Measurements from ENCODE around the gene PDE2A. TPM values are rescaled to one million over a fixed set of nuclear protein-coding genes. Genes with fewer than 3 reads are reported as not detected.

The PDE2A gene
- total and polyA plus RNA-seq, 9 donors: 8.3 to 44.0 (median 12.8) TPM

GRCh38 chr11:72615329-72615728, 58.9 kb downstream of the PDE2A start:
- no peaks in the 10 kb centered on the region for H3K36me3 ChIP-seq
- no peak for TF ChIP-seq POLR2A (IDR thresholded peaks at IDR 0.05)
- no peak for TF ChIP-seq CTCF (IDR thresholded peaks at IDR 0.05)
- TF ChIP-seq EP300 (IDR thresholded peaks at IDR 0.05): no peak
- H3K4me1 ChIP-seq (ENCODE audit: insufficient read depth): peaks cover 5% of the 10 kb centered on the region
- H3K27ac ChIP-seq: no peak overlapping the region
- WGBS, 3 donors: 64 to 74% (median 66%) methylated on average over 3 of the region's 3 CpGs
- no peaks in the 10 kb centered on the region for H3K27me3 ChIP-seq
- H3K4me3 ChIP-seq: no peak overlapping the region
- no peaks in the 10 kb centered on the region for H3K9me3 ChIP-seq
- no peak for DNase-seq
- intact Hi-C loops (cut with DNase I): no loop called here

- Histone ChIP-seq H3K9me3 (no peaks in the 10 kb centered on the region), H3K4me3 (no peak overlapping the region), H3K27me3 (no peaks in the 10 kb centered on the region), H3K36me3 (no peaks in the 10 kb centered on the region), H3K27ac (no peak overlapping the region), H3K4me1 (ENCODE audit: insufficient read depth) (peaks cover 5% of the 10 kb centered on the region)
- DNase-seq: no peak
- no peak for TF ChIP-seq CTCF (IDR thresholded peaks at IDR 0.05)
- TF ChIP-seq EP300 (IDR thresholded peaks at IDR 0.05): no peak
- TF ChIP-seq POLR2A (IDR thresholded peaks at IDR 0.05): no peak
- intact Hi-C loops (cut with DNase I): no loop called here
- 3 to 10% (median 4%) methylated on average over 6 of the region's 6 CpGs for WGBS, 3 donors
Observed at GRCh38 chr11:72614381-72614780, 59.8 kb downstream of the PDE2A start.

GRCh38 chr11:72613977-72614376, 60.2 kb downstream of the PDE2A start:
- Histone ChIP-seq H3K9me3 (no peaks in the 10 kb centered on the region), H3K36me3 (no peaks in the 10 kb centered on the region), H3K27me3 (no peaks in the 10 kb centered on the region), H3K27ac (no peak overlapping the region), H3K4me3 (no peak overlapping the region), H3K4me1 (ENCODE audit: insufficient read depth) (peaks cover 5% of the 10 kb centered on the region)
- no peak for DNase-seq
- no peak for TF ChIP-seq POLR2A (IDR thresholded peaks at IDR 0.05)
- no peak for TF ChIP-seq CTCF (IDR thresholded peaks at IDR 0.05)
- TF ChIP-seq EP300 (IDR thresholded peaks at IDR 0.05): no peak
- intact Hi-C loops (cut with DNase I): no loop called here
- 18 to 39% (median 33%) methylated on average over 7 of the region's 7 CpGs for WGBS, 3 donors

- Histone ChIP-seq H3K9me3 (no peaks in the 10 kb centered on the region), H3K4me1 (ENCODE audit: insufficient read depth) (peaks cover 5% of the 10 kb centered on the region), H3K36me3 (no peaks in the 10 kb centered on the region), H3K4me3 (no peak overlapping the region), H3K27ac (no peak overlapping the region), H3K27me3 (no peaks in the 10 kb centered on the region)
- TF ChIP-seq POLR2A (IDR thresholded peaks at IDR 0.05) (no peak), CTCF (IDR thresholded peaks at IDR 0.05) (no peak), EP300 (IDR thresholded peaks at IDR 0.05) (no peak)
- 55 to 74% (median 66%) methylated on average over 10 of the region's 10 CpGs for WGBS, 3 donors
- intact Hi-C loops (cut with DNase I): no loop called here
- no peak for DNase-seq
Observed at GRCh38 chr11:72613450-72613849, 60.8 kb downstream of the PDE2A start.
